Neural cell (in vitro differentiated cells): ENCODE results near the gene MTA1. TPM values are rescaled to one million over a fixed set of nuclear protein-coding genes. Genes with fewer than 3 reads are reported as not detected.

Experiments used
- H2AFZ ChIP-seq: fragments of 200-600, 300-800 bp; sonication (generic), shearing (Covaris generic); 2 replicates; pipeline ENCODE4 v1.6.0; 2014; ENCODE audit warnings: low read depth, mild to moderate bottlenecking, antibody characterized with exemption, low read length, moderate library complexity
- H3F3A ChIP-seq: fragments of 200-600 bp; shearing (Covaris generic); 2 replicates; pipeline ENCODE4 v1.6.1; 2016; ENCODE audit warnings: mild to moderate bottlenecking, moderate library complexity, mixed read lengths, antibody characterized with exemption, low read length; ENCODE audit not compliant: insufficient read depth, poor library complexity, severe bottlenecking
- H3K27ac ChIP-seq: fragments of 200-600, 300-800 bp; sonication (generic), shearing (Covaris generic); 2 replicates; pipeline ENCODE4 v1.5.1; 2014; ENCODE audit warnings: mild to moderate bottlenecking, low read length, moderate library complexity
- H3K27me3 ChIP-seq: fragments of 300-800, 200-600 bp; sonication (generic), shearing (Covaris generic); 2 replicates; pipeline ENCODE4 v1.6.0; 2014; ENCODE audit warnings: mild to moderate bottlenecking, low read depth, low read length, moderate library complexity; ENCODE audit not compliant: insufficient read depth
- H3K36me3 ChIP-seq: fragments of 300-800, 200-600 bp; sonication (generic), shearing (Covaris generic); 2 replicates; pipeline ENCODE4 v1.5.1; 2014; ENCODE audit warnings: mild to moderate bottlenecking, antibody characterized with exemption, low read length, moderate library complexity; ENCODE audit not compliant: insufficient read depth
- H3K4me2 ChIP-seq: fragments of 300-800, 200-600 bp; sonication (generic), shearing (Covaris generic); 2 replicates; pipeline ENCODE4 v1.6.0; 2014; ENCODE audit warnings: mild to moderate bottlenecking, low read length
- H3K4me3 ChIP-seq: fragments of 300-800, 200-600 bp; sonication (generic), shearing (Covaris generic); 2 replicates; pipeline ENCODE4 v1.5.1; 2014; ENCODE audit warnings: mild to moderate bottlenecking, low read length, moderate library complexity
- H3K79me2 ChIP-seq: fragments of 200-600 bp; shearing (Covaris generic); replicated peaks from 2 replicates; pipeline ENCODE4 v1.6.0; 2014; ENCODE audit warnings: mild to moderate bottlenecking, low read length, moderate library complexity; ENCODE audit not compliant: insufficient read depth
- H3K9ac ChIP-seq: fragments of 300-800, 200-600 bp; sonication (generic), shearing (Covaris generic); 2 replicates; pipeline ENCODE4 v1.6.1; 2016; ENCODE audit warnings: mild to moderate bottlenecking, low read length, mixed read lengths
- H3K9me2 ChIP-seq: fragments of 200-600 bp; shearing (Covaris generic); 2 replicates; pipeline ENCODE4 v1.6.1; 2016; ENCODE audit warnings: mild to moderate bottlenecking, low read length, mixed read lengths; ENCODE audit not compliant: insufficient read depth
- H3K9me3 ChIP-seq: fragments of 200-600, 300-800 bp; sonication (generic), shearing (Covaris generic); 2 replicates; pipeline ENCODE4 v1.6.1; 2016; ENCODE audit warnings: mild to moderate bottlenecking, mixed run types, low read length, moderate library complexity, mixed read lengths
- H4K20me1 ChIP-seq: fragments of 200-600 bp; shearing (Covaris generic); 2 replicates; pipeline ENCODE4 v1.6.1; 2016; ENCODE audit warnings: mild to moderate bottlenecking, mixed run types; ENCODE audit not compliant: insufficient read depth
- EP300 ChIP-seq: fragments of 450-650 bp; conservative IDR thresholded peaks from 2 replicates; pipeline ENCODE4 v1.6.1; 2014; ENCODE audit warnings: antibody characterized with exemption, mild to moderate bottlenecking, moderate library complexity; ENCODE audit not compliant: poor library complexity, severe bottlenecking
- EZH2 ChIP-seq: fragments of 200-600, 300-800 bp; shearing (Covaris generic), sonication (generic); IDR thresholded peaks from 2 replicates; pipeline ENCODE4 v1.6.1; 2014; ENCODE audit warnings: antibody characterized with exemption, low read length, borderline replicate concordance, mild to moderate bottlenecking; ENCODE audit not compliant: insufficient read depth, poor library complexity, severe bottlenecking
- MXI1 ChIP-seq: fragments of 450-650 bp; conservative IDR thresholded peaks from 2 replicates; pipeline ENCODE4 v1.6.1; 2014; ENCODE audit warnings: antibody characterized with exemption, mild to moderate bottlenecking; ENCODE audit not compliant: poor library complexity, severe bottlenecking
- SMC3 ChIP-seq: fragments of 450-650 bp; conservative IDR thresholded peaks from 2 replicates; pipeline ENCODE4 v1.6.1; 2014; ENCODE audit warnings: antibody characterized with exemption, mild to moderate bottlenecking, moderate library complexity; ENCODE audit not compliant: poor library complexity
- TAF1 ChIP-seq: IDR thresholded peaks from 2 replicates; pipeline ENCODE4 v1.6.1; 2012; ENCODE audit warnings: low read depth
- polyA plus RNA-seq: library from polyadenylated mRNA; depleted of rRNA; stranded (reverse); fragments of >200 nt; gene quantifications from 2 replicates; pipeline ENCODE4 v1.2.3, GENCODE V29; 2014
- TF ChIP-seq, protein P1 (sequence below): IDR thresholded peaks from 2 replicates; pipeline ENCODE4 v1.6.1; 2012; ENCODE audit warnings: borderline replicate concordance
- TF ChIP-seq, protein P2 (sequence below): fragments of 450-650 bp; IDR thresholded peaks from 2 replicates; pipeline ENCODE4 v1.5.1; 2014; ENCODE audit warnings: antibody characterized with exemption, mild to moderate bottlenecking, moderate library complexity; ENCODE audit not compliant: poor library complexity, severe bottlenecking

MTA1 gene
- polyA plus RNA-seq, 1 donor from 2014 or later = 94.0 TPM

DNA sequence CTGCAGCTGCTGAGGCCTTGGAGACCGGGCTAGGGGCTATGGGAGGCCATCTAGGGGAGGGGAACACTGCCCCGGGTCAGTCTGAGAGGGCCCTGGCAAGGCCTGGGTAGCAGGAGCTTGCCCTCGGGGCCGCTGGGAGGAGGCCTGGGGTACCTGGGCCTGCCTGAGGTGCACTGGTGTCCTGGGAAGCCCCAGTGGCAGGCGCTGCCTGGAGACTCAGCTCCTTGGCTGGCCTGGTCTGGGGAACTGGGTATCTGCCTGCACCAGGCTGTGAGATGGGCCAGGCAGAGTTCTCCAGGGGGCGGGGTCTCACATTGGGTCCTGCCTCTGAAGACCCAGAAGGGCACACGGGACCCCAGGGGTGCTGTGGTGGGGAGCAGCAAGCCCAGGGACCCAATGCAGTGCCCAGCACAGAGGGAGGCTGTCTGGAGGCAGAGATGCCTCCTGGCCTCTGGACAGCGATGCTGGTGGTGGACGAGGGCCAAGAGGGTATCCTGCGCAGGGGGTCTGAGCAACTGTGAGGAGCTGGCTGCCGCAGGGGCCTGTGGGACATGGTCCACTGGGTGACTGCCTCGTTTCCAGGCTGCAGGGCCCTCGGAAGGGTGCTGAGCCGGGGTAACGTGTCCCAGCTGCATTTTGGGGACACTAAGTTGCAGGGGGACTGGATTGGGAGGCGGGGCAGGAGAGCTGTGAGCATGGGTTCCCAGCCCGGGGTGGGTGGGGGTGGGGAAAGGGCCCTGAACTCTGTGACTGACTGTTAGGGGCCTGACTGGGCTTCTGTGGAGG is 7.4 kb upstream of the MTA1 start:
- TF ChIP-seq EZH2 (no peak), TAF1 (no peak), EP300 (no peak), MXI1 (no peak)
- TF ChIP-seq, protein P1, sequence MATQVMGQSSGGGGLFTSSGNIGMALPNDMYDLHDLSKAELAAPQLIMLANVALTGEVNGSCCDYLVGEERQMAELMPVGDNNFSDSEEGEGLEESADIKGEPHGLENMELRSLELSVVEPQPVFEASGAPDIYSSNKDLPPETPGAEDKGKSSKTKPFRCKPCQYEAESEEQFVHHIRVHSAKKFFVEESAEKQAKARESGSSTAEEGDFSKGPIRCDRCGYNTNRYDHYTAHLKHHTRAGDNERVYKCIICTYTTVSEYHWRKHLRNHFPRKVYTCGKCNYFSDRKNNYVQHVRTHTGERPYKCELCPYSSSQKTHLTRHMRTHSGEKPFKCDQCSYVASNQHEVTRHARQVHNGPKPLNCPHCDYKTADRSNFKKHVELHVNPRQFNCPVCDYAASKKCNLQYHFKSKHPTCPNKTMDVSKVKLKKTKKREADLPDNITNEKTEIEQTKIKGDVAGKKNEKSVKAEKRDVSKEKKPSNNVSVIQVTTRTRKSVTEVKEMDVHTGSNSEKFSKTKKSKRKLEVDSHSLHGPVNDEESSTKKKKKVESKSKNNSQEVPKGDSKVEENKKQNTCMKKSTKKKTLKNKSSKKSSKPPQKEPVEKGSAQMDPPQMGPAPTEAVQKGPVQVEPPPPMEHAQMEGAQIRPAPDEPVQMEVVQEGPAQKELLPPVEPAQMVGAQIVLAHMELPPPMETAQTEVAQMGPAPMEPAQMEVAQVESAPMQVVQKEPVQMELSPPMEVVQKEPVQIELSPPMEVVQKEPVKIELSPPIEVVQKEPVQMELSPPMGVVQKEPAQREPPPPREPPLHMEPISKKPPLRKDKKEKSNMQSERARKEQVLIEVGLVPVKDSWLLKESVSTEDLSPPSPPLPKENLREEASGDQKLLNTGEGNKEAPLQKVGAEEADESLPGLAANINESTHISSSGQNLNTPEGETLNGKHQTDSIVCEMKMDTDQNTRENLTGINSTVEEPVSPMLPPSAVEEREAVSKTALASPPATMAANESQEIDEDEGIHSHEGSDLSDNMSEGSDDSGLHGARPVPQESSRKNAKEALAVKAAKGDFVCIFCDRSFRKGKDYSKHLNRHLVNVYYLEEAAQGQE = no peak
- Histone ChIP-seq H3K4me3 (no peak overlapping the region), H3K27me3 (peaks cover 17% of the 10 kb centered on the region), H3K36me3 (no peaks in the 10 kb centered on the region), H3F3A (no peaks in the 10 kb centered on the region), H3K9me3 (no peaks in the 10 kb centered on the region), H3K9me2 (no peaks in the 10 kb centered on the region), H3K9ac (no peak overlapping the region), H4K20me1 (no peaks in the 10 kb centered on the region), H3K4me2 (no peak overlapping the region), H3K27ac (no peak overlapping the region), H3K79me2 (no peaks in the 10 kb centered on the region), H2AFZ (no peak overlapping the region)

DNA sequence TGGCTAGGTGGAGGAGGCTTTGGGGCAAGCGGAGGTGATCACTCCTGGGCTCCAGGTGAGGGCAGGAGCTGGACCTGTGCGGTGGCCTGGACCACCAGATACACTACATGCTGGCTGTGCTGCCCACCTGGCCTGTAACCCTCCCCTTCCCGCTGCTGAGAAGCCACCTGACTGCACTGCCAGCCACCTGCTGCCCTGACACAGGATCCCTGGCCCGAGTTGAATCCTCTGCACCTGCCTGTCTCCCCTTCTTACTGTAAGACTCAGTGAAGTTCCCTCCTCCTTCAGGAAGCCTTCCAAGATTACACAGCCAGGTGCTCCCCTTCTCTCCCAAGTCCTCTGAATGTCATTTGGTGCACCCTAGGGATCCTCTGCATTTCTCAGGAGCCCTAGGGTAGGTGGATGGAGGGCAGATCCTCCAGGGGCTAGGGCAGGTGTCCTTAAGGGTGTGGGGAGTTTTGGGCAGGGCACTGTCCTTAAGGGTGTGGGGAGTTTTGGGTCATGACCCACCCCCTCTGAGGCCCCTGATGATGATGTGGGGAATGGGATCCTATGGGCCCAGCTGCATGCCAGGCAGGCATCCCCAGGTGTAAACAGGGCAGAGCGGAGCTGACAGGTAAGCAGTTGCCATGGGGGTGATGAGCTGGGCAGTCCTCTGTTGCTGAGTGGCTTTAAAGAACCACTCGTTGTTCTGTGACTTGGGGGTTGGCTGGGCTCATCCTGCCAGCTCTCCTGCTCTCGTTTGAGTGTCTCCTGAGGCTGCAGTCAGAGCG is 6.7 kb upstream of the MTA1 start:
- no peak for TF ChIP-seq EZH2
- Histone ChIP-seq H3K4me3 (no peak overlapping the region), H3K9me2 (no peaks in the 10 kb centered on the region), H2AFZ (no peak overlapping the region), H3K27ac (no peak overlapping the region), H3K9ac (no peak overlapping the region), H3K27me3 (peaks cover 17% of the 10 kb centered on the region), H3K4me2 (no peak overlapping the region), H3K36me3 (no peaks in the 10 kb centered on the region), H3F3A (no peaks in the 10 kb centered on the region), H3K9me3 (no peaks in the 10 kb centered on the region), H3K79me2 (no peaks in the 10 kb centered on the region), H4K20me1 (no peaks in the 10 kb centered on the region)

DNA sequence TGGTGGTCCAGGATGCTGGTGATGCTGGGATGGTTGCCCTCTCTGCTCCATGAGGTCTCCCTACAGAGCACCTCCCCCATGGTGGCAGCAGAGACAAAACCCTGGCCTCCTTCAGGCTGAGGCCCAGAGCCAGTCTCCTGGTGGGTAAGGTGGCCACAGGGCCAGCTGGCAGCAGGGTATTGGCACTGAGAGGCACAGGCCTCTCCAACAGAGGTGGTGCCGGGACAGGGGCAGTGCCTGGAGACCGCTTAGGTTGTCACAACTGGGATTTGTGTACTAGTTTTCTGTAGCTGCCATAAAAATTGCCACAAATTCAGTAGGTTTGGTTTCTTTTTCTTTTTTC is 6.1 kb upstream of the MTA1 start:
- H3K27ac ChIP-seq = no peak overlapping the region

More for the DNA sequence above, 6.1 kb upstream of the MTA1 start:
- TF ChIP-seq SMC3 = no peak
- TF ChIP-seq TAF1 = no peak
- no peak for TF ChIP-seq EP300
- TF ChIP-seq, protein P2, sequence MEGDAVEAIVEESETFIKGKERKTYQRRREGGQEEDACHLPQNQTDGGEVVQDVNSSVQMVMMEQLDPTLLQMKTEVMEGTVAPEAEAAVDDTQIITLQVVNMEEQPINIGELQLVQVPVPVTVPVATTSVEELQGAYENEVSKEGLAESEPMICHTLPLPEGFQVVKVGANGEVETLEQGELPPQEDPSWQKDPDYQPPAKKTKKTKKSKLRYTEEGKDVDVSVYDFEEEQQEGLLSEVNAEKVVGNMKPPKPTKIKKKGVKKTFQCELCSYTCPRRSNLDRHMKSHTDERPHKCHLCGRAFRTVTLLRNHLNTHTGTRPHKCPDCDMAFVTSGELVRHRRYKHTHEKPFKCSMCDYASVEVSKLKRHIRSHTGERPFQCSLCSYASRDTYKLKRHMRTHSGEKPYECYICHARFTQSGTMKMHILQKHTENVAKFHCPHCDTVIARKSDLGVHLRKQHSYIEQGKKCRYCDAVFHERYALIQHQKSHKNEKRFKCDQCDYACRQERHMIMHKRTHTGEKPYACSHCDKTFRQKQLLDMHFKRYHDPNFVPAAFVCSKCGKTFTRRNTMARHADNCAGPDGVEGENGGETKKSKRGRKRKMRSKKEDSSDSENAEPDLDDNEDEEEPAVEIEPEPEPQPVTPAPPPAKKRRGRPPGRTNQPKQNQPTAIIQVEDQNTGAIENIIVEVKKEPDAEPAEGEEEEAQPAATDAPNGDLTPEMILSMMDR = no peak
- TF ChIP-seq, protein P1 = no peak
- Histone ChIP-seq H3K9me3 (no peaks in the 10 kb centered on the region), H3K36me3 (no peaks in the 10 kb centered on the region), H3K9me2 (no peaks in the 10 kb centered on the region), H3K27me3 (peaks cover 17% of the 10 kb centered on the region), H3K4me3 (no peak overlapping the region), H3K9ac (no peak overlapping the region), H3K4me2 (no peak overlapping the region), H3F3A (no peaks in the 10 kb centered on the region), H3K79me2 (no peaks in the 10 kb centered on the region), H2AFZ (no peak overlapping the region), H4K20me1 (no peaks in the 10 kb centered on the region)
